Liver (tissue), 9 donors: ENCODE results near the gene SWAP70. TPM values are rescaled to one million over a fixed set of nuclear protein-coding genes. Genes with fewer than 3 reads are reported as not detected.

Source experiments
- DNase-seq: peaks from one replicate; pipeline ENCODE4 v3.0.0-alpha.2; 2017; ENCODE audit warnings: low spot score
- H3K27ac ChIP-seq, 2 donors: one replicate each; pipeline ENCODE4 v1.7.0; 2013; ENCODE audit warnings: inconsistent platforms in 2 of 2, low read length in 2 of 2, control low read depth in 1 of 2, low read depth in 1 of 2, mild to moderate bottlenecking in 1 of 2
- H3K27me3 ChIP-seq, 4 donors: one replicate each; pipeline versions ENCODE4 v1.6.1 to v1.7.0; 2013; ENCODE audit warnings: low read length in 3 of 4, inconsistent platforms in 1 of 4, mild to moderate bottlenecking in 1 of 4, moderate library complexity in 1 of 4; ENCODE audit not compliant: control insufficient read depth in 4 of 4, insufficient read depth in 4 of 4
- H3K36me3 ChIP-seq, 4 donors: one replicate each; pipeline versions ENCODE4 v1.6.1 to v1.7.0; 2013; ENCODE audit warnings: low read length in 3 of 4, mild to moderate bottlenecking in 3 of 4, low read depth in 1 of 4, moderate library complexity in 1 of 4; ENCODE audit not compliant: control insufficient read depth in 4 of 4, insufficient read depth in 3 of 4
- H3K4me1 ChIP-seq, 4 donors: one replicate each; pipeline versions ENCODE4 v1.6.1 to v1.7.0; 2013; ENCODE audit warnings: low read length in 3 of 4, mild to moderate bottlenecking in 3 of 4, moderate library complexity in 1 of 4; ENCODE audit not compliant: control insufficient read depth in 4 of 4, insufficient read depth in 4 of 4
- H3K4me3 ChIP-seq, 3 donors: one replicate each; pipeline versions ENCODE4 v1.6.1 to v1.7.0; 2013; ENCODE audit warnings: low read length in 3 of 3, control low read depth in 1 of 3, low read depth in 1 of 3, mild to moderate bottlenecking in 1 of 3
- H3K9ac ChIP-seq, 2 donors: one replicate each; pipeline ENCODE4 v1.7.0; 2013; ENCODE audit warnings: low read length in 2 of 2, mild to moderate bottlenecking in 2 of 2, moderate library complexity in 2 of 2, control low read depth in 1 of 2, low read depth in 1 of 2
- H3K9me3 ChIP-seq, 4 donors: one replicate each; pipeline versions ENCODE4 v1.6.1 to v1.7.0; 2013; ENCODE audit warnings: low read length in 3 of 4; ENCODE audit not compliant: control insufficient read depth in 4 of 4
- CTCF ChIP-seq: fragments of 150-350 bp; IDR thresholded peaks from 2 replicates; pipeline ENCODE4 v1.5.1; 2017; ENCODE audit warnings: improper control_type of control experiment, low read depth, low read length; ENCODE audit not compliant: missing input control
- EGR1 ChIP-seq, 2 donors: IDR thresholded peaks; 2 replicates each; pipeline ENCODE4 v1.6.1; 2016 to 2018; ENCODE audit warnings: antibody characterized with exemption in 2 of 2, low read depth in 2 of 2
- FOXA1 ChIP-seq: IDR thresholded peaks from 2 replicates; pipeline ENCODE4 v1.6.1; 2016; ENCODE audit warnings: antibody characterized with exemption
- FOXA2 ChIP-seq: IDR thresholded peaks from 2 replicates; pipeline ENCODE4 v1.6.1; 2016; ENCODE audit warnings: antibody characterized with exemption
- GABPA ChIP-seq, 2 donors: IDR thresholded peaks in 1 of 2; conservative IDR thresholded peaks in 1 of 2; 2 replicates each; pipeline ENCODE4 v1.6.1; 2016; ENCODE audit warnings: antibody characterized with exemption in 2 of 2, mild to moderate bottlenecking in 1 of 2, moderate library complexity in 1 of 2
- HNF4A ChIP-seq, 2 donors: conservative IDR thresholded peaks; 2 replicates each; pipeline ENCODE4 v1.6.1; 2016; ENCODE audit warnings: antibody characterized with exemption in 2 of 2, mild to moderate bottlenecking in 2 of 2
- HNF4G ChIP-seq: IDR thresholded peaks from 2 replicates; pipeline ENCODE4 v1.6.1; 2016; ENCODE audit warnings: antibody characterized with exemption
- JUND ChIP-seq, 2 donors: IDR thresholded peaks; 2 replicates each; pipeline ENCODE4 v1.6.1; 2016; ENCODE audit warnings: antibody characterized with exemption in 2 of 2
- MAX ChIP-seq: IDR thresholded peaks from 2 replicates; pipeline ENCODE4 v1.6.1; 2016; ENCODE audit warnings: antibody characterized with exemption
- NR2F2 ChIP-seq: IDR thresholded peaks from 2 replicates; pipeline ENCODE4 v1.6.1; 2016; ENCODE audit warnings: antibody characterized with exemption
- RAD21 ChIP-seq, 2 donors: IDR thresholded peaks; 2 replicates each; pipeline ENCODE4 v1.6.1; 2016; ENCODE audit warnings: antibody characterized with exemption in 2 of 2, mild to moderate bottlenecking in 2 of 2
- REST ChIP-seq: IDR thresholded peaks from 2 replicates; pipeline ENCODE4 v1.6.1; 2016; ENCODE audit warnings: antibody characterized with exemption, mild to moderate bottlenecking
- RXRA ChIP-seq, 2 donors: IDR thresholded peaks; 2 replicates each; pipeline ENCODE4 v1.6.1; 2017 to 2018; ENCODE audit warnings: antibody characterized with exemption in 2 of 2, mild to moderate bottlenecking in 1 of 2
- SP1 ChIP-seq: IDR thresholded peaks from 2 replicates; pipeline ENCODE4 v1.6.1; 2018; ENCODE audit warnings: antibody characterized with exemption, mild to moderate bottlenecking
- TAF1 ChIP-seq: conservative IDR thresholded peaks from 2 replicates; pipeline ENCODE4 v1.6.1; 2016; ENCODE audit warnings: antibody characterized with exemption, mild to moderate bottlenecking
- YY1 ChIP-seq: IDR thresholded peaks from 2 replicates; pipeline ENCODE4 v1.6.1; 2016; ENCODE audit warnings: antibody characterized with exemption, mild to moderate bottlenecking
- ZBTB33 ChIP-seq: IDR thresholded peaks from 2 replicates; pipeline ENCODE4 v1.6.1; 2016; ENCODE audit warnings: antibody characterized with exemption
- WGBS: extraction: QIAGEN DNeasy Blood & Tissue Kit; methylation state at CpG from one replicate; pipeline ENCODE4 v1.1.7; 2013; 5-methylcytosine and 5-hydroxymethylcytosine counted together
- polyA plus RNA-seq, 2 donors: library from polyadenylated mRNA; stranded (reverse) in 1 of 2; unstranded in 1 of 2; fragments of 200-250 nt in 1 of 2; fragments of >200 nt in 1 of 2; fragmentation: Nextera tagmentation in 1 of 2; extraction: Ambion mirVana in 1 of 2; gene quantifications; one replicate each; pipeline versions ENCODE4 v1.2.1 to v1.2.3, GENCODE V29; 2013 to 2015
- total RNA-seq, 2 donors: library from RNA; depleted of rRNA; stranded (reverse); fragments of >200 nt; gene quantifications; one replicate each; pipeline ENCODE4 v1.2.3, GENCODE V29; 2014
- donor health status: healthy.
- donor health status: healthy.
- donor health status: healthy.
- donor health status: healthy.
- donor health status: healthy.

Gene SWAP70
- total and polyA plus RNA-seq, 4 donors: 4.0 to 8.4 (median 5.8) TPM

GRCh38 chr11:9789910-9790309 lies 126.0 kb downstream of the SWAP70 start:
- no peak overlapping the region for H3K4me3 ChIP-seq
- H3K9me3 ChIP-seq: no peaks in the 10 kb centered on the region
- H3K27me3 ChIP-seq: no peaks in the 10 kb centered on the region
- H3K9ac ChIP-seq: no peak overlapping the region
- H3K27ac ChIP-seq: no peak overlapping the region
- no peaks in the 10 kb centered on the region for H3K4me1 ChIP-seq
- DNase-seq: peak; percentile 79
- TF ChIP-seq SP1: no peak
- TF ChIP-seq RAD21 (IDR thresholded peaks at IDR 0.05): no peak
- no peak for TF ChIP-seq TAF1
- TF ChIP-seq HNF4A (conservative IDR thresholded peaks at IDR 0.05): no peak
- no peak for TF ChIP-seq FOXA2
- no peak for TF ChIP-seq FOXA1
- TF ChIP-seq NR2F2: no peak
- TF ChIP-seq REST: no peak
- TF ChIP-seq MAX: no peak
- no peak for TF ChIP-seq YY1
- no peak for TF ChIP-seq EGR1 (IDR thresholded peaks at IDR 0.05; ENCODE audit: low read depth in 2 of 2)
- TF ChIP-seq ZBTB33: no peak
- TF ChIP-seq JUND (IDR thresholded peaks at IDR 0.05): no peak
- no peak for TF ChIP-seq GABPA (IDR thresholded peaks at IDR 0.05 in 1 of 2, conservative IDR thresholded peaks at IDR 0.05 in 1 of 2)
- WGBS: 95% methylated on average over 3 of the region's 3 CpGs
- H3K36me3 ChIP-seq: peaks cover 11 to 27% (median 14%) of the 10 kb centered on the region in 4 donors

- Histone ChIP-seq H3K27ac (no peak overlapping the region), H3K4me3 (no peak overlapping the region), H3K4me1 (no peaks in the 10 kb centered on the region), H3K36me3 (peaks cover 9 to 24% (median 12%) of the 10 kb centered on the region in 4 donors), H3K9me3 (no peaks in the 10 kb centered on the region), H3K9ac (no peak overlapping the region), H3K27me3 (no peaks in the 10 kb centered on the region)
- DNase-seq: peak; percentile 3
- 86% methylated on average over 3 of the region's 3 CpGs for WGBS
- no peak for TF ChIP-seq JUND (IDR thresholded peaks at IDR 0.05)
- TF ChIP-seq NR2F2: no peak
- no peak for TF ChIP-seq RXRA (IDR thresholded peaks at IDR 0.05)
- no peak for TF ChIP-seq ZBTB33
- no peak for TF ChIP-seq RAD21 (IDR thresholded peaks at IDR 0.05)
- TF ChIP-seq REST: no peak
- TF ChIP-seq MAX: no peak
- no peak for TF ChIP-seq CTCF
- no peak for TF ChIP-seq SP1
- no peak for TF ChIP-seq FOXA2
- TF ChIP-seq HNF4G: no peak
- no peak for TF ChIP-seq YY1
Observed at GRCh38 chr11:9790703-9791102, 126.8 kb downstream of the SWAP70 start.
